ENCODE data around the gene TBX10.

The TBX10 gene

GRCh38 chr11:67617243-67617953, 22.2 kb downstream of the TBX10 start:
- no peak for DNase-seq (ENCODE audit: low read depth, low spot score)
- ChIA-PET CTCF (interaction anchor here (0.7 to 7.7 kb wide), 4 partner anchors 9 to 22 kb away, joined by 3 to 104 read pairs (median 8); partner anchors contain the start of genes NUDT8 and TBX10), POLR2A (interaction anchor here (0.7 kb wide), 1 partner anchor 1178 kb away, joined by 3 read pairs; no protein-coding TSS in a partner anchor)
- H3K4me3 ChIP-seq (ENCODE audit: low read depth, low read length) = no peak overlapping the region
- no peak for TF ChIP-seq CTCF (IDR thresholded peaks at IDR 0.05; ENCODE audit: insufficient read depth, low read length, missing control alignments)

GRCh38 chr11:67616431-67617242, 22.9 kb downstream of the TBX10 start:
- TF ChIP-seq CTCF (IDR thresholded peaks at IDR 0.05; ENCODE audit: insufficient read depth, low read length, missing control alignments) = no peak
- POLR2A ChIA-PET = no interaction called here
- no peak for DNase-seq (ENCODE audit: low read depth, low spot score)
- CTCF ChIA-PET = interaction anchor here (1.4 to 7.7 kb wide), 4 partner anchors 8 to 23 kb away, joined by 3 to 104 read pairs (median 13); partner anchors contain the start of genes NUDT8 and TBX10
- no peak overlapping the region for H3K4me3 ChIP-seq (ENCODE audit: low read depth, low read length)

GRCh38 chr11:67615728-67616430, 23.7 kb downstream of the TBX10 start:
- ChIA-PET CTCF (interaction anchor here (2.6 to 7.7 kb wide), 3 partner anchors 8 to 13 kb away, joined by 12 to 104 read pairs (median 14); partner anchors contain the start of gene NUDT8), POLR2A (no interaction called here)
- DNase-seq (ENCODE audit: low read depth, low spot score) = no peak
- no peak for TF ChIP-seq CTCF (IDR thresholded peaks at IDR 0.05; ENCODE audit: insufficient read depth, low read length, missing control alignments)
- H3K4me3 ChIP-seq (ENCODE audit: low read depth, low read length) = no peak overlapping the region

GRCh38 chr11:67614730-67615714, 24.5 kb downstream of the TBX10 start:
- peak; percentile 52 for TF ChIP-seq CTCF (IDR thresholded peaks at IDR 0.05; ENCODE audit: insufficient read depth, low read length, missing control alignments)
- ChIA-PET CTCF (interaction anchor here (1.1 to 7.7 kb wide), 13 partner anchors 8 to 55 kb away, joined by 3 to 104 read pairs (median 5); partner anchors contain the start of genes GSTP1 and NUDT8), POLR2A (no interaction called here)
- DNase-seq (ENCODE audit: low read depth, low spot score) = no peak
- no peak overlapping the region for H3K4me3 ChIP-seq (ENCODE audit: low read depth, low read length)

GRCh38 chr11:67613960-67614715, 25.4 kb downstream of the TBX10 start:
- no peak for DNase-seq (ENCODE audit: low read depth, low spot score)
- TF ChIP-seq CTCF (IDR thresholded peaks at IDR 0.05; ENCODE audit: insufficient read depth, low read length, missing control alignments) = peak; percentile 81
- POLR2A ChIA-PET = no interaction called here
- H3K4me3 ChIP-seq (ENCODE audit: low read depth, low read length) = peak overlapping the region; percentile 32; the same call in 1 of the 2 replicates
- CTCF ChIA-PET = interaction anchor here (1.1 to 7.7 kb wide), 13 partner anchors 8 to 54 kb away, joined by 3 to 104 read pairs (median 5); partner anchors contain the start of genes GSTP1 and NUDT8

All from AG04449 (cell line).